Fibroblast of upper back skin (primary cell): ENCODE measurements around the gene RALGDS.
"Not testable (repeated sequence)": the region's sequence is repeated elsewhere in the genome, so short reads cannot be mapped to it uniquely, and the experiment has no call there.

Experiments
- DNase-seq: peaks from one replicate; pipeline ENCODE4 v3.0.0-alpha.2; 2013

The RALGDS gene

DNA sequence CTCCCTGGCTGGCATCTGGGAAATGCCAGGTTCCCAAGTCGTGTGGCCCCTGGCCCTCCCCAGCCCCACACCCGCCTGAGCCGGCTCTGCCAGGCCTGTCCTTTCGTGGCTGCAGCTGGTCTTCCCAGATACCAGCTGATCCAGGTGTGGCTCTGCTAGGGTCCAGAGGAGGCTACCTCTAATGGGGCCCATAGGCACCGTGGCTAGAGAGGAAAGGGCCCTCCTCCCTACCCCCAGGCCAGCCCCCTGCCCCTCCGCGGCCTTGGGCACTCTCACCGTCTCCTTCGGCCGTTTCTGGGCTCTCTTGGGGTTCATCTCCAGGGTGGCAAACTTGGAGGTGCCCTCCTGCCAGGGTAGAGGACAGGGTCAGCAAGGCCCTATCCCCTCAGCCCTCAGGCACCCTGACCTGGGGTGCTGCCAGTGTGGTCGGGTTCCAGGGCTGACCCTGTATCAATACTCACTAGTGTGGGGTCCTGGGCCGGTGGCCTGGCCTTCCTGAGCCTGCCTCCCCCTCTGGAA lies 17.0 kb downstream of the RALGDS start:
- DNase-seq: no peak

DNA sequence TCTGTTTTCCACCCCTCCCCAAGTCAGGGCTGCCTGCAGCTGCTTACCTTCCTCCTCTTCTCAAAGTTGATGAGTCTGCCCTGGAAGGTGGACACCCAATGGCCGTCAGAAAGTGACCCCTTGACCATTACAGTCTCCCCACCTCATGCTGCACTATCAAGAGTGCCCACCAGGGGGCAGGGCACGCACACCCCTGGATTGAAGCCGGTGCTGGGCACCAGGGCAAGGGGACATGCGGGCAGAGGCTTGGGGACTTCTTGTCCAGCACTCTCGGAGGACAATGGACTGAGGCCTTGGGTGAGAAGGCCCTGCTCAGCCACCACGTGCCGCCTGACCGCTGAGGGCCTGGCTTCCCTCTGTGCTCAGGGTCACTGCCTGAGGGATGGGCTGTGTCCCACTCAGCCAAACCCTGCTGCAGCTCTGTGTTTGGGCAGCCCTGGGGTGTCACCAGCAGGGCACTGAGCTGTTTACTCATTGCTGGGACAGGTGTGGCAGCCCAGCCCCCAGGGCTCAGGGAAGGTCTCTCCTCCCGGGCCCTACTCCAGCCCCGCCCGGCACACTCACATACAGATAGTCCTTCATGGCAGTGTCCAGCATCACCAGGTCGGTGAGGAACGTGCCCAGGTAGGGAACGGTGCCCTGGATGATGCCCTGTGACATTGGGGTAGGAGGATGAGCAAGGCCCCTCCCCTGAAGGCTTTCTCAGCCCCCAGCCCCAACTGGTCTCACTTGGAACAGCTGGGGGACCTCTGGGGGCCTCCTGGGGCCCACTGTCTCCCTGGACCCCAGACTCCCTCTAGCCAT lies 17.7 kb downstream of the RALGDS start:
- DNase-seq: peak; percentile 23

- no peak for DNase-seq
Measured at GRCh38 chr9:133102190-133103021, 18.6 kb downstream of the RALGDS start.

DNA sequence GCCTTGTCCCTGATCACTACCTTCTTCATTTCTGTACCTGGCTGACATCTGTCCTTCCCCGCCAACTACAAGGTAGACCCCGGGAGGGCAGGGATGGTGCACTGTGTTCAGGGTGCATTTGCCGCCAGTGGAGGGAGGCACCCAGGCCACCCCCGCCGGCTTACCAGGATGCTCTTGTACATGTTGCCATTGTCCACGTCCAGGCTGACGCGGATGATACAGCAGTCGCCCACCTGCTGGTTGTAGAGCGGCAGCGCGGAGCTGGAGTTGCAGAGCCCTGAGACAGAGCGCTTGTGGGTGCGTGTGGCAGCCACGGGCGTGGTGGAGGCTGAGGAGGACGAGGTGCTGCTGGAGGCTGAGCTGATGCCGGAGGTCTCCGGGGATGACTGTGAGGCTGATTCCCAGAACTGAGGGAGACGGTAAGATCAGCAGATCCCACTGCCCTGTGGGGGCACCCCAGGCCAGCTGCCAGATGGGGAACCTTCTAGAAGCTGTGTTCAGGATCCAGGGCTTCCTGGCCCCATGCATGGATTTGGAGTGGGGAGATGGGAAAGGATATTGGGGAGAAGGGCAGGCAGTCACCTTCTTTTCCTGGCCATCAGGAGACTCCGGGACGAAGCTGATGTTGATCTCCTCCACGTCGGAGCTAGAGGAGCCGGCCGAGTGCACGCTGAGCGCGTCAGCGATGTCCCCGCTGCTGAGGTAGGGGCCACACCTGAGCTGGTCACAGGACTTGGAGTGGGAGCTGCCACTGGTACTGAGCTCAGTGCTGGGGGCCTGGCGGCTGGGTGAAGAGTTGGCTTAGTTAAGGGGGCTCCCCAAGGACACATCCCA lies 19.5 kb downstream of the RALGDS start:
- DNase-seq: no peak

- no peak for DNase-seq
Measured at GRCh38 chr9:133100506-133101355, 20.3 kb downstream of the RALGDS start.

DNA sequence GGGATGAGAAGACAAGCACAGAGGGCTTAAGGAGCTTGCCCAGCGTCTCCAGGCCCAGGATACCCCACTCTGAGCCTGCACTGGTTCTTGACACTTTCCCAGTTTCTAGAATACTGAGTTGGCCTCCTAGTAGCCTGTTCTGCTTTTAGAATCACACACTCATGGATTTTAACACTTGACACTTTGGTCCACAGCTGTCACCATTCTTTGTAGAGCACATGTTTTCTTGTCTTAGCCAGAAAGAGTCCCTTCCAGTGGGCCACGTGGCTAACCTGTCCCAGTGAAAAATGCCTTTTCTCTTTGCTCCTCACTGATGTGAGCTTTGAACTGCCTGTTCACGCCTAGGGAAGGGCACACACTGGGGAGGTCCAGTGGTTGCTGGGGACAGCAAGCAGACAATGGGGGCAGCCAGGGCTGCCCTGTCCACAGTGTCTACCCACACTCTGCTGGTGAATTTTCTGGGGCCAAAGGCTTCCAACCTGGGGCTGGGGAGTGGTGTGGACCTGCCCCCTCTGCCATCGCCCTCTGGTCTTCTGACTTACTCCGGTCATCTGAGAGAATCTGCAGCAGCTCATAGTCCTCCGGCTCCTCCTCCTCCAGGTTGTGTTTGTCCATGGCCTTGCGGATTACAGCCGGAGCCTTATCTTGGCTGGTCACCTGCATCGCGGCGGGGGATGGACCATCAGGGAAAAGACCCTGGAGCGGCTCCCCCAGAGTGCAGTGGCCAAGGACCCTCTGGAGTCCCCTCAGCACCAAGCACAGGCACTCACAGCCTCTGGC lies 21.1 kb downstream of the RALGDS start:
- no peak for DNase-seq

DNA sequence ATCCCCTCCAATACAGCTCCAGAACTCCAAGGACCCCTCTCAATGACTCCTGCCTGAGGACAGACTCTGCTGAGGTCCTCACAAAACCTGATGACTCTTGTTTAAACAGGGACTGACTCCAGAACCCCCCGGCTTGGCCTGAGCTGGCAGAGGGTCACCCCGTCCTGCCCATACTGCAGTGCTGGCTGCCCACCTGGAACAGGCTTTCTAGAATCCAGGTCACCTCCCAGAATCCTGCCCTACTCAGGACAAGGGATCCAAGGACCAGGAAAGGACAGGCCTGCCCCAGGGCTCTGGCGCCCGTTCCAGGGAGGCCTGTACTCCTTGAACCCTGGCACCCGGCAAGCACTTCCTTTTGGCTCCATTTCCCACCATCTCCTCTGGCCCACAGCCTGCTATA lies 22.2 kb downstream of the RALGDS start:
- no peak for DNase-seq

GRCh38 chr9:133098104-133098754 lies 22.8 kb downstream of the RALGDS start:
- DNase-seq: no peak

DNA sequence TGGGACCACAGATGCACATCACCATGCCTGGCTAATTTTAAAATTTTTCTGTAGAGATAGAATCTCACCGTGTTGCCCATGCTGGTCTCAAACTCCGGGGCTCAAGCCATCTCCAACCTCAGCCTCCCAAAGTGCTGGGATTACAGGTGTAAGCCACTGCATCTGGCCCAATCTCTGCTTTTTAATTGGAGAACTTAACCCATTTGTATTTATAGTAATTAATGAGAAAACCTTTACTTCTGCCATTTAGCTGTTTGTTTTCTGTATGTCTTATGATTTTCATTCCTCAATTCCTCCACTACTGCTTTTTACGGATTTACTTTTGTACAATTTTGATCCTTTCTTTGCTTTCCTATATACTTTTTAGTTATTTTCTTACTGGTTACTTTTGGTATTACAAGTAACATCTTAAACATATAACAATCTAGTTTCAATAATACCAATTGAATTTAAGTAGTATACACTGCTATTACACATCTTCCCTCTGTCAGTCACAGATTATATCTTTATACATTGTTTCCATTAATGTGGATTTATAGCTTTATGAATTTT lies 26.1 kb downstream of the RALGDS start:
- no peak for DNase-seq

DNA sequence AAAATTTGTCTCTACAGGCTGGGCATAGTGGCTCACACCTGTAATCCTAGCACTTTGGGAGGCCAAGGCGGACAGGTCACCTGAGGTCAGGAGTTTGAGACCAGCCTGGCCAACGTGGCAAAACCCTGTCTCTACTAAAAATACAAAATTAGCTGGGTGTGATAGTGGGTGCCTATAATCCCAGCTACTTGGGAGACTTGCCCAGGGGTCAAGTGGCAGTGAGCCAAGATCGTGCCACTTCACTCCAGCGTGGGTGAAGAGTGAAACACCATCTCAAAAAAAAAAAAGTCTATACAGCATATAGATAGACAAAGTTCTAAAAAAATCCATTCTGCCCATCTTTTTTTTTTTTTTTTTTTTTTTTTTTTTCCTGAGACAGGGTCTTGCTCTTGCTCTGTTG lies 26.7 kb downstream of the RALGDS start:
- not testable (repeated sequence) for DNase-seq

DNA sequence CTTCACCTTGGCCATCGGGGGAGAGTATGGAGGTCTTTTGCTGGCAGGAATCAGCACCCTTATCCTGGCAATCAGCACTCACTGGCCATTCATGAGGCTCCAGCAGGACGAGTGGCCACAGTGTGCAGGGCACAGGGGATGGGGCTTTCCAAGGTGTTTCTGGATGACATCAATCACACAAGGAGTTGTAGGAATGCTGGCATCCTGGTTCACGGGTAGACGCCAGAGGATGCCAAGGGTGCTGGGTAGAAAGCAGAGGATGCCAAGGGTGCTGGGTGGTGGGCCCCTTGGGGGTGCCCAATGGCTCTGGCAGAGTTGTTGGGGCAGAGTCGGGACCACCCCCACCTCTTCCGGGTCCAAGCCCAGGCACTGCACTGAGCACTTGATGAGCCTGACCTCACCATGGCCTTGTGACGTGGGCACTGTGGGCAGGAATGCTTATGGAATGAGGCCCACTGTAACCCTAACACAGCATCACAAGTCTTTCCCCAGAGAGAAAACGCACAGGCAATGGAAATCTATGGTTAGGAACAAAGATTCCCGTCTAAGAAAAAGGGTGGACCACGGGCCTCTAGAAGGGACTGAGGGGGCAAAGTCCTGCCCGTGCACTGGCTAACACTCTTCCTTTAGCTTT lies 30.2 kb downstream of the RALGDS start:
- DNase-seq: no peak

DNA sequence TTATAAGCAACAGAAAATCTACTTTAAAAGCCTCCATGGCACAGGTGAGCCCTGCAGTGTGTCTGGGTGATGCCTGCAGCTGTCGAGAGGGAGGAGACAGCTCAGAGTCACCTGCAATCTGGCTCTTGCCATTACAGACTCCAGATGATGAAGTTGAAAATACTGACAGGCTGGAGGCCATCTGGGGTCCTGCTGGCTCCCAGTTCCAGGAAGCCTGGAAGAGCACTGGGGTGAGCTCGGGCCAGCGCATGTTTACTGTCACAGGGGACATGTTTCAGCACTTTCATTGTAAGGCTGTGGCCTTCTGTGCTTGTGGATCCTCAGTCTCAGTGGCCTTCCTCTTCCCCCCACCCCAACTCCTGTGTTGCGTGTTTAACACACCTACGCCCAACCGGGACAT lies 30.9 kb downstream of the RALGDS start:
- DNase-seq: no peak

DNA sequence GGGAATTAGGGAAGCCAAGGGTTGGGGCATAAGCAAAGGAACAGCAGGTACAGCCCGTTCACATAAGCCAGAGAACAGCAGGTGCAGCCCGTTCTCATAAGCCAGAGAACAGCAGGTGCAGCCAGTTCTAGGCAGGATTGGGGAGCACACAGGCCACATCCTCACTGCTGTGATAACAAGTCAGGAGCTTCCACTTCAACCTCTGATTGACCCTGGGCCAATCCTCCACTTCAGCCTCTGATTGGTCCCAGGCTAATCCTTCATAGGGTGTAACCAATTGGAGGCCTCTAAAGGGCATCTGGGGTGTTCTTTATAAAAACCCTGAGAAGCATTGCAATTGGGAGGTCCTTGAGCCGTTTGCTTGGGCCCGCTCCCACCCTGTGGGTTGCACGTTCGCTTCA lies 31.8 kb downstream of the RALGDS start:
- DNase-seq: no peak

GRCh38 chr9:133088756-133089155 lies 32.3 kb downstream of the RALGDS start:
- DNase-seq: no peak

DNA sequence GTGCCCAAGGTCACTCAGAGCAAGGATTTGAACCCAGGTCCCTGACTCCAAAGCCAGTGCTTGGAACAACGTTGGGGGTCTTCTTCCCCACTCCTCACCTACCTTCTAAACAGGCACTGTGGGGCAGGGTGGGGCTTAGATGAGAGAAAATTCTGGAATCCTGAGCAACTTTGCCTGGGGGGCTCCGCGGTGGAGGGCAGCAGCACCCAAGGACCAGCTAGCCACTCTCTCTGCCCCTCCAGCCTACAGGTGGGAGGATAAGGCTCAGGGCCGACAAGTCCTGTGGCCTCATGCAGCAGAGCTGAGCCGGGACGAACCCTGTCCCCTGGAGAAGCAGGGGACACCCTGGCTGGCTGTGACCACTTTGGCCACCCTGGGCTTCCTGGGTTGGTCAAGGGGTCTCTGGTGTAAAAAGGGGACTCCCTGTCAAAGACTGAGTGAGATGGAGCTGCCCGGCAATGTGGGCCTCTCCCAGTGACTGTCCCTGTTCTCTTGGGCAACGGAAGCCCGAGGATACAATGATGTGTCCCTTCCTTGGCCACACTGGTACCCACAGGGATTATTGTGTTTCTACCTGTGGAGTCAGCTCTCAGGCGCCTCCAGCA lies 32.8 kb downstream of the RALGDS start:
- DNase-seq: no peak

DNA sequence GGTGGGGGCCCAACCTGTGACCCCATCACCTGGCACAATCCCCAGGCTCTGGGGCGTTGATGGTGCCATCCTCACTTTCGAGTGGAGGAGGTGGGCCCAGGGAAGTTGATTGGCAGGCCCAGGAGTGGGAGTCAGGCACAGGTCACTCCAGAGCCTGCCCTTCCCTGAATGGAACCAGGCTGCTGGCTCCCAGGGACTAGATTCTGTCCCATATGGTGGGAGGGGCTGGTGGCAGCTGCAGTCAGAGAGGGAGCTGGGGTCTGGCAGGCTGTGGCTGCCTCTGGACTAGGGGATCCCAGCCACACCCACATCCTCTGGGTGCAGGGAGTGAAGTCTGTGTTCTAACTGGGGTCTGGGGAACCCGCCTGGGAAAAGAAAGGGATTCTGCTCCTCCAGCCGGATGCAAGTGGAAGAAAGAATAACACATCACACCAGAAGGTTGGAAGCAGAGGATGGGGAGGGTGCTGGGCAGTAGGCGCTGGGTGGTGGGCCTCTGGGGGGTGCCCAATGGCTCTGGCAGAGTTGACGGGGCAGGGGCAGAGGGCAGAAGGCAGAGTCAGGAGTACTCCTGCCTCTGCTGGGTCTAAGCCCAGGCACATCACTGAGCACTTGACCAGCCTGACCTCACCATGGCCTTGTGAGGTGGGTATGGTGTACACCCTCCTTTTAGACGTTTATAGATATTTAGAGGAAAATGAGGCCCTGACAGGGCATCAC lies 33.5 kb downstream of the RALGDS start:
- DNase-seq: no peak

- no peak for DNase-seq
Measured at GRCh38 chr9:133086894-133087293, 34.1 kb downstream of the RALGDS start.

GRCh38 chr9:133086212-133086860 lies 34.7 kb downstream of the RALGDS start:
- not testable (repeated sequence) for DNase-seq
